Right atrium auricular region (tissue), 2 donors: ENCODE results near the gene CDC42EP2. TPM values are rescaled to one million over a fixed set of nuclear protein-coding genes. Genes with fewer than 3 reads are reported as not detected.

Experiments
- DNase-seq: peaks from one replicate; pipeline ENCODE4 v3.0.0-alpha.2; 2019; ENCODE audit warnings: low spot score
- H3K27ac ChIP-seq, 2 donors: fragments of 200-600 bp; sonication (generic); 1 replicate in 1 of 2; 2 replicates in 1 of 2; pipeline ENCODE4 v1.5.1; 2016 to 2019
- H3K27me3 ChIP-seq, 2 donors: fragments of 200-600 bp; sonication (generic); one replicate each; pipeline versions ENCODE4 v1.5.1 to v1.6.0; 2017 to 2019
- H3K36me3 ChIP-seq: fragments of 200-600 bp; sonication (generic); one replicate; pipeline ENCODE4 v1.5.1; 2016
- H3K4me1 ChIP-seq, 2 donors: fragments of 200-600 bp; sonication (generic); one replicate each; pipeline versions ENCODE4 v1.5.1 to v1.6.0; 2017 to 2019
- H3K4me3 ChIP-seq, 2 donors: fragments of 200-600 bp; sonication (generic); 1 replicate in 1 of 2; 2 replicates in 1 of 2; pipeline ENCODE4 v1.5.1; 2017 to 2019; ENCODE audit warnings: mild to moderate bottlenecking in 1 of 2, moderate library complexity in 1 of 2
- H3K9me3 ChIP-seq, 2 donors: fragments of 200-600 bp; sonication (generic); one replicate each; pipeline ENCODE4 v1.5.1; 2019
- CTCF ChIP-seq, 2 donors: fragments of 200-600 bp; sonication (generic); IDR thresholded peaks; one replicate each; pipeline ENCODE4 v1.5.1; 2019; ENCODE audit warnings: antibody characterized with exemption in 2 of 2
- total RNA-seq, 2 donors: library from RNA; depleted of rRNA; stranded (reverse); fragments of >200 nt; gene quantifications; one replicate each; pipeline ENCODE4 v1.1.0, GENCODE V29; 2016

Gene CDC42EP2
- total RNA-seq, 2 donors from 2014 or later = 14.4 to 31.0 TPM

GRCh38 chr11:65334696-65335295 is 20.1 kb downstream of the CDC42EP2 start:
- H3K36me3 ChIP-seq = peaks cover 5% of the 10 kb centered on the region
- no peaks in the 10 kb centered on the region for H3K9me3 ChIP-seq
- peaks cover 0 to 40% of the 10 kb centered on the region in 2 donors for H3K4me1 ChIP-seq
- H3K4me3 ChIP-seq = peak overlapping the region; percentile 61 to 94
- TF ChIP-seq CTCF (IDR thresholded peaks at IDR 0.05) = no peak
- no peak for DNase-seq
- no peaks in the 10 kb centered on the region for H3K27me3 ChIP-seq
- peak overlapping the region; percentile 83 to 94 for H3K27ac ChIP-seq

- TF ChIP-seq CTCF (IDR thresholded peaks at IDR 0.05) = no peak
- peaks cover 0 to 48% of the 10 kb centered on the region in 2 donors for H3K4me1 ChIP-seq
Measured at GRCh38 chr11:65338676-65339075, 24.0 kb downstream of the CDC42EP2 start.

DNA sequence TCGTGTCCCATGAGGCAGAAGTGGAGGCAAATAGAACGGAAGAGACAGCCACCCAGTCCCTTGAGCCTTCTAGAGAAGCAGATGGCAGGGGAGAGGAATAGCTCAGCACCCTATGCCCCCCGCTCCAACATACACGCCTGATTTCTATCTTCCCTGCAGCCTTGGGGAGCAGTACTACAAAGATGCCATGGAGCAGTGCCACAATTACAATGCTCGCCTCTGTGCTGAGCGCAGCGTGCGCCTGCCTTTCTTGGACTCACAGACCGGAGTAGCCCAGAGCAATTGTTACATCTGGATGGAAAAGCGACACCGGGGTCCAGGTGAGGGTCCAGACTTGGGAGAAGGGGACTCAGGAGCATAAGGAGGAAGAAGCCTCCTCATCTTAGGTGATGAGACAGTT is 25.6 kb downstream of the CDC42EP2 start:
- no peak for DNase-seq
- no peak overlapping the region for H3K27ac ChIP-seq
- H3K9me3 ChIP-seq = no peaks in the 10 kb centered on the region
- H3K4me1 ChIP-seq = peaks cover 0 to 37% of the 10 kb centered on the region in 2 donors
- H3K4me3 ChIP-seq = no peak overlapping the region
- peaks cover 55% of the 10 kb centered on the region for H3K36me3 ChIP-seq
- no peaks in the 10 kb centered on the region for H3K27me3 ChIP-seq
- no peak for TF ChIP-seq CTCF (IDR thresholded peaks at IDR 0.05)

More at GRCh38 chr11:65338676-65339075, 24.0 kb downstream of the CDC42EP2 start:
- Histone ChIP-seq H3K9me3 (no peaks in the 10 kb centered on the region), H3K27ac (no peak overlapping the region), H3K27me3 (no peaks in the 10 kb centered on the region), H3K36me3 (peaks cover 40% of the 10 kb centered on the region), H3K4me3 (no peak overlapping the region)
- no peak for DNase-seq

DNA sequence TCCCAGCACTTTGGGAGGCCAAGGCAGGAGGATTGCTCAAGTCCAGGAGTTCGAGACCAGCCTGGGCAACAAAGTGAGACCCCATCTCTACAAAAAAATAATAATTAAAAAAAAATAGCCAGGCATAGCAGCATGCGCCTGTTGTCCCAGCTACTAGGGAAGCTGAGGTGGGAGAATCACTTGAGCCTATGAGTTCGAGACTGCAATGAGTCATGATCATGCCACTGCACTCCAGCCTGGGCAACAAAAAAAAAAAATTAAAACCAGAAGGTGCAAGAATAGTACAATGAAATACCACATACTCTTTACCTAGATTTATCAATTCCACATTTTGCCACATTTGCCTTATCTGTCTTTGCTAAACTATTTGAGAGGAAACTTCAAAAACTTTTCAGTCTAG is 27.2 kb downstream of the CDC42EP2 start:
- Histone ChIP-seq H3K4me1 (peaks cover 0 to 28% of the 10 kb centered on the region in 2 donors), H3K36me3 (peaks cover 67% of the 10 kb centered on the region), H3K27ac (peak overlapping the region in 1 of 2 donors; percentile 50), H3K9me3 (no peaks in the 10 kb centered on the region), H3K4me3 (no peak overlapping the region), H3K27me3 (no peaks in the 10 kb centered on the region)
- no peak for DNase-seq
- no peak for TF ChIP-seq CTCF (IDR thresholded peaks at IDR 0.05)

DNA sequence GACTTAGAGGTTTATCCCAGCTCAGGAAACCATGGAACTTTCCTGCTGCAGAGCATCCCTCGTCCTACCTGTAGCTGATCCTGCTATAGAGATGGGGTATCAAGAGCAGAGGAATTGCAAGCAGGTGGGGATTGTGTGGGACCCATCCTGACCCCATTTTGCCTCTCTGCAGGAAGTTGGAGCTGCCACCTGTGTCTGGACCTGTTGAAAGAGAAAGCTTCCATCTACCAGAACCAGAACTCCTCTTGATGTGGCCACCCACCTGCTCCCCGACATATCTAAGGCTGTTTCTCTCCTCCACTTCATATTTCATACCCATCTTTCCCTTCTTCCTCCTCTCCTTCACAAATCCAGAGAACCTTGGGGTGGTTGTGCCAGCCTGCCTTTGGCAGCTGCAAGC is 36.8 kb downstream of the CDC42EP2 start:
- Histone ChIP-seq H3K27me3 (no peaks in the 10 kb centered on the region), H3K36me3 (peaks cover 59% of the 10 kb centered on the region), H3K27ac (no peak overlapping the region), H3K4me1 (peaks cover 0 to 24% of the 10 kb centered on the region in 2 donors), H3K9me3 (no peaks in the 10 kb centered on the region), H3K4me3 (no peak overlapping the region)
- TF ChIP-seq CTCF (IDR thresholded peaks at IDR 0.05) = no peak
- no peak for DNase-seq

DNA sequence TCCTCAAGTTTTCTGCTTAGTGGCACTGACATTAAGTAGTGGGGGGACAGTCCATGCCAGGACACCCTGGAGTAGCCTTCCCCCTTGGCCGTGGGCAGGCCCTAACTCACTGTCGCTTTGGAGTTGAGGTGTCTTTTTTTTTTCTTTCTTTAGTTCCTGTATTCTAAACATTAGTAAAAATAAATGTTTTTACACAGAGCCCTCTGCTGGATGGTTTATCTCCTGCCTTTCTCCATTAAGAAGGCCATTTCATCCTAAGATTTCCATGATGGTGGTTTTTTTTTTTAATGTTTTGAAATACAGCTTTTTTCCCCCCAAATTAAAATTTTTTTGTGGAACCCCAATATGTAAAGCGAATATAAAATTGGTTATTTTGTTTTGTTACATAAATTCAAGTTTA is 38.1 kb downstream of the CDC42EP2 start:
- Histone ChIP-seq H3K27me3 (no peaks in the 10 kb centered on the region), H3K36me3 (peaks cover 46% of the 10 kb centered on the region), H3K27ac (no peak overlapping the region), H3K4me3 (no peak overlapping the region), H3K4me1 (peaks cover 0 to 24% of the 10 kb centered on the region in 2 donors), H3K9me3 (no peaks in the 10 kb centered on the region)
- DNase-seq = no peak
- TF ChIP-seq CTCF (IDR thresholded peaks at IDR 0.05) = peak in 1 of 2 donors; percentile 32
